GM12878 (cell line): ENCODE results near the gene SYNRG. TPM values are rescaled to one million over a fixed set of nuclear protein-coding genes. Genes with fewer than 3 reads are reported as not detected.

Experiments used
- ATAC-seq: fragments of 200-7000 bp; cut with Tn5 transposase; 3 replicates; pipeline ENCODE4 v1.9.1; 2020; ENCODE audit warnings: mild to moderate bottlenecking, moderate library complexity
- BruUV-seq: library from RNA; stranded (reverse); fragments of 400-500 nt; replicated peaks from 2 replicates; lab custom pipeline; 2021; lab: Mats Ljungman, UMichigan
- CTCF ChIA-PET: fragments of 300-600 bp; sonication (Branson Sonifier 250); formaldehyde crosslinking; extraction: SDS; loops from one replicate; lab custom pipeline; 2021; ENCODE audit warnings: inconsistent platforms; lab: Yijun Ruan, JAX
- POLR2A ChIA-PET: fragments of 350-600 bp; formaldehyde crosslinking; extraction: SDS; loops from one replicate; lab custom pipeline; 2021; ENCODE audit warnings: inconsistent platforms; lab: Charles Lee
- RAD21 ChIA-PET: fragments of 300-600 bp; sonication (Branson Sonifier 250); formaldehyde crosslinking; loops from one replicate; lab custom pipeline; 2023; ENCODE audit warnings: antibody characterized with exemption; ENCODE audit not compliant: unreplicated experiment; lab: Charles Lee
- SMC1A ChIA-PET: fragments of 300-600 bp; sonication (Branson Sonifier 250); formaldehyde crosslinking; loops from one replicate; lab custom pipeline; 2023; ENCODE audit not compliant: unreplicated experiment, uncharacterized antibody; lab: Charles Lee
- DNase-seq: peaks from one replicate; pipeline ENCODE4 v3.0.0-alpha.2; 2011; ENCODE audit warnings: low read depth, low spot score
- FAIRE-seq: peaks from 3 replicates; lab custom pipeline; 2011; peaks lifted over from hg19 to GRCh38; lab: Jason Lieb, UNC
- H2AFZ ChIP-seq: 2 replicates; pipeline ENCODE4 v1.6.0; 2011; ENCODE audit warnings: low read depth, low read length, control low read depth; ENCODE audit not compliant: control insufficient read depth
- H3K27ac ChIP-seq: 2 replicates; pipeline ENCODE4 v1.5.1; 2011; ENCODE audit warnings: control low read depth; ENCODE audit not compliant: control insufficient read depth, insufficient read depth
- H3K27me3 ChIP-seq, 2 experiments: replicated peaks in 1 of 2; 2 replicates each; pipeline versions ENCODE4 v1.6.0 to v1.6.1; 2011; ENCODE audit warnings: low read length in 1 of 2; ENCODE audit not compliant: control insufficient read depth in 2 of 2, insufficient read depth in 2 of 2
- H3K36me3 ChIP-seq, 2 experiments: 2 replicates each; pipeline ENCODE4 v1.5.1; 2011; ENCODE audit warnings: low read length in 1 of 2; ENCODE audit not compliant: control insufficient read depth in 2 of 2, insufficient read depth in 2 of 2
- H3K4me1 ChIP-seq: 2 replicates; pipeline ENCODE4 v1.6.1; 2011; ENCODE audit warnings: mild to moderate bottlenecking, low read length, moderate library complexity, mixed read lengths; ENCODE audit not compliant: control insufficient read depth, insufficient read depth
- H3K4me2 ChIP-seq: 2 replicates; pipeline ENCODE4 v1.6.0; 2011; ENCODE audit warnings: control low read depth; ENCODE audit not compliant: control insufficient read depth, insufficient read depth
- H3K4me3 ChIP-seq: fragments of 200-600 bp; sonication (generic); 2 replicates; pipeline ENCODE4 v1.5.1; 2016
- H3K79me2 ChIP-seq: 2 replicates; pipeline ENCODE4 v1.6.0; 2011; ENCODE audit warnings: low read length; ENCODE audit not compliant: control insufficient read depth, insufficient read depth
- H3K9ac ChIP-seq: 2 replicates; pipeline ENCODE4 v1.8.0; 2011; ENCODE audit warnings: low read length, control low read depth, mixed read lengths; ENCODE audit not compliant: control insufficient read depth, insufficient read depth
- H3K9me3 ChIP-seq: replicated peaks from 3 replicates; pipeline ENCODE4 v1.5.1; 2011; ENCODE audit warnings: mild to moderate bottlenecking, low read length; ENCODE audit not compliant: control insufficient read depth, insufficient read depth
- H4K20me1 ChIP-seq: 2 replicates; pipeline ENCODE4 v1.6.0; 2011; ENCODE audit not compliant: control insufficient read depth, insufficient read depth
- CREB1 ChIP-seq: IDR thresholded peaks from 2 replicates; pipeline ENCODE4 v1.6.1; 2012; ENCODE audit warnings: low read depth, mild to moderate bottlenecking, inconsistent platforms
- E4F1 ChIP-seq: fragments of 450-650 bp; IDR thresholded peaks from 2 replicates; pipeline ENCODE4 v1.6.1; 2018; ENCODE audit warnings: borderline replicate concordance, mild to moderate bottlenecking; ENCODE audit not compliant: partially characterized antibody
- EED ChIP-seq: sonication (generic); IDR thresholded peaks from 2 replicates; pipeline ENCODE4 v1.6.1; 2016; ENCODE audit warnings: antibody characterized with exemption, low read depth
- HCFC1 ChIP-seq: fragments of 150-350 bp; IDR thresholded peaks from 2 replicates; pipeline ENCODE4 v1.6.1; 2014; ENCODE audit warnings: low read length
- LARP7 ChIP-seq: fragments of 450-650 bp; IDR thresholded peaks from 2 replicates; pipeline ENCODE4 v1.6.1; 2017; ENCODE audit warnings: mild to moderate bottlenecking
- MTA2 ChIP-seq: fragments of 450-650 bp; IDR thresholded peaks from 2 replicates; pipeline ENCODE4 v1.6.1; 2016; ENCODE audit warnings: low read depth, mild to moderate bottlenecking, moderate library complexity
- PBX3 ChIP-seq: IDR thresholded peaks from 2 replicates; pipeline ENCODE4 v1.6.1; 2011; ENCODE audit warnings: mild to moderate bottlenecking, low read depth, low read length, moderate library complexity; ENCODE audit not compliant: insufficient replicate concordance
- RAD51 ChIP-seq: fragments of 450-650 bp; IDR thresholded peaks from 2 replicates; pipeline ENCODE4 v1.6.1; 2016; ENCODE audit warnings: moderate library complexity, mild to moderate bottlenecking, inconsistent platforms
- SP1 ChIP-seq: IDR thresholded peaks from one replicate; pipeline ENCODE4 v1.6.1; 2011; ENCODE audit warnings: low read depth, low read length
- TBL1XR1 ChIP-seq: IDR thresholded peaks from 2 replicates; pipeline ENCODE4 v1.6.1; 2012; ENCODE audit warnings: low read depth, low read length, improper control_type of control experiment
- USF2 ChIP-seq: IDR thresholded peaks from 2 replicates; pipeline ENCODE4 v1.6.1; 2011; ENCODE audit warnings: low read depth, low read length, improper control_type of control experiment, borderline replicate concordance
- ZNF217 ChIP-seq: fragments of 450-650 bp; IDR thresholded peaks from 2 replicates; pipeline ENCODE4 v1.6.1; 2017; ENCODE audit warnings: antibody characterized with exemption, mild to moderate bottlenecking
- ZNF384 ChIP-seq: IDR thresholded peaks from 2 replicates; pipeline ENCODE4 v1.6.1; 2012; ENCODE audit warnings: low read depth, mild to moderate bottlenecking, low read length, improper control_type of control experiment, borderline replicate concordance
- WGBS: methylation state at CpG from one replicate; pipeline ENCODE4 v1.1.6; 2016; ENCODE audit warnings: low lambda C conversion rate; ENCODE audit not compliant: insufficient replicate concordance, insufficient coverage; ENCODE audit errors: missing lambda C conversion rate; 5-methylcytosine and 5-hydroxymethylcytosine counted together
- in situ Hi-C: fragments of 300-500 bp; cut with MboI; formaldehyde crosslinking; loops from 9 replicates; pipeline ENCODE4 v1.14.3; 2018; ENCODE audit warnings: mixed read lengths
- intact Hi-C: fragments of 100-400 bp; cut with micrococcal nuclease; formaldehyde crosslinking; loops from one replicate; pipeline ENCODE4 v1.14.2; 2022; ENCODE audit not compliant: unreplicated experiment
- polyA plus RNA-seq, 11 experiments: library from polyadenylated mRNA; depleted of rRNA in 4 of 11; unstranded in 6 of 11; stranded (reverse) in 5 of 11; fragments of >200 nt; fragmentation: Nextera tagmentation in 4 of 11; fragmentation: Illumina TruSeq in 1 of 11; extraction: Ambion mirVana in 4 of 11; extraction: Trizol in 1 of 11; gene quantifications; 1 replicate in 1 of 11; 2 replicates in 10 of 11; pipeline versions ENCODE4 v1.2.1 to v1.2.3, GENCODE V29; 2011 to 2016; ENCODE audit warnings: inconsistent platforms in 2 of 11, missing spikeins in 2 of 11, low read depth in 1 of 11
- total RNA-seq, 4 experiments: library from RNA; depleted of rRNA in 3 of 4; stranded (reverse); fragments of >200 nt in 3 of 4; fragmentation: Illumina TruSeq in 1 of 4; extraction: Trizol in 1 of 4; gene quantifications; 2 replicates each; pipeline versions ENCODE4 v1.2.1 to v1.2.3, GENCODE V29; 2013 to 2021
- TF ChIP-seq, protein P1 (sequence below): fragments of 450-650 bp; IDR thresholded peaks from 2 replicates; pipeline ENCODE4 v1.6.1; 2017; ENCODE audit warnings: mild to moderate bottlenecking, moderate library complexity

Gene SYNRG
- total and polyA plus RNA-seq, 10 of the 15 experiments (the other 5 are each of a cell fraction or from before 2014, with no cell fraction given), result 5.2 to 40.4 (median 26.7) TPM

- TF ChIP-seq, protein P1, sequence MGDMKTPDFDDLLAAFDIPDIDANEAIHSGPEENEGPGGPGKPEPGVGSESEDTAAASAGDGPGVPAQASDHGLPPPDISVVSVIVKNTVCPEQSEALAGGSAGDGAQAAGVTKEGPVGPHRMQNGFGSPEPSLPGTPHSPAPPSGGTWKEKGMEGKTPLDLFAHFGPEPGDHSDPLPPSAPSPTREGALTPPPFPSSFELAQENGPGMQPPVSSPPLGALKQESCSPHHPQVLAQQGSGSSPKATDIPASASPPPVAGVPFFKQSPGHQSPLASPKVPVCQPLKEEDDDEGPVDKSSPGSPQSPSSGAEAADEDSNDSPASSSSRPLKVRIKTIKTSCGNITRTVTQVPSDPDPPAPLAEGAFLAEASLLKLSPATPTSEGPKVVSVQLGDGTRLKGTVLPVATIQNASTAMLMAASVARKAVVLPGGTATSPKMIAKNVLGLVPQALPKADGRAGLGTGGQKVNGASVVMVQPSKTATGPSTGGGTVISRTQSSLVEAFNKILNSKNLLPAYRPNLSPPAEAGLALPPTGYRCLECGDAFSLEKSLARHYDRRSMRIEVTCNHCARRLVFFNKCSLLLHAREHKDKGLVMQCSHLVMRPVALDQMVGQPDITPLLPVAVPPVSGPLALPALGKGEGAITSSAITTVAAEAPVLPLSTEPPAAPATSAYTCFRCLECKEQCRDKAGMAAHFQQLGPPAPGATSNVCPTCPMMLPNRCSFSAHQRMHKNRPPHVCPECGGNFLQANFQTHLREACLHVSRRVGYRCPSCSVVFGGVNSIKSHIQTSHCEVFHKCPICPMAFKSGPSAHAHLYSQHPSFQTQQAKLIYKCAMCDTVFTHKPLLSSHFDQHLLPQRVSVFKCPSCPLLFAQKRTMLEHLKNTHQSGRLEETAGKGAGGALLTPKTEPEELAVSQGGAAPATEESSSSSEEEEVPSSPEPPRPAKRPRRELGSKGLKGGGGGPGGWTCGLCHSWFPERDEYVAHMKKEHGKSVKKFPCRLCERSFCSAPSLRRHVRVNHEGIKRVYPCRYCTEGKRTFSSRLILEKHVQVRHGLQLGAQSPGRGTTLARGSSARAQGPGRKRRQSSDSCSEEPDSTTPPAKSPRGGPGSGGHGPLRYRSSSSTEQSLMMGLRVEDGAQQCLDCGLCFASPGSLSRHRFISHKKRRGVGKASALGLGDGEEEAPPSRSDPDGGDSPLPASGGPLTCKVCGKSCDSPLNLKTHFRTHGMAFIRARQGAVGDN, result no peak
- TF ChIP-seq ZNF217 (no peak), CREB1 (no peak), LARP7 (no peak), RAD51 (no peak), ZNF384 (no peak), USF2 (no peak), HCFC1 (no peak), EED (no peak)
Measured at GRCh38 chr17:37532756-37533155, 76.5 kb downstream of the SYNRG start (continued).

DNA sequence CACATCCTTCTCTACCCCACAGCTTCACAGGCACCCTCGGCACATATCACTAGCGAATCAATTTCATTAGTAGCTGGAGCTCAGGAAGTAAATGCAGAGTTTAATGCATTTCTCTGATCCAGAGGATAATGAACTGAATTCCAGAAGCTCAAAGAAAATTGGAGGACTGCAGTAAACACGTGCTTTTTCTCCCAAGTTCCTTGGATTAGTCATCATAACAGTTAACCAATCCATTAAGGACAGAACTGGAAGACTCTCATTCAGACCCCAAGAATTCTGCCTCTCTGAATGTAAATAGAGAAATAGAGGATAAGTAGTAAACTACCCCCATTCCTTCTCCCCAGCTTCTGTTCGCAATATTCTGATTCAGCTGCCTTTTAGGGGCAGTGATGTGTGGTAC is 78.8 kb downstream of the SYNRG start:
- DNase-seq, result no peak
- H3K4me1 ChIP-seq, result no peaks in the 10 kb centered on the region
- no TSS peak for BruUV-seq
- no peaks in the 10 kb centered on the region for H3K9me3 ChIP-seq
- POLR2A ChIA-PET, result interaction anchor here (1.1 kb wide), 1 partner anchor 97 kb away, joined by 3 read pairs; no protein-coding TSS in a partner anchor
- no peak overlapping the region for H3K4me3 ChIP-seq
- 100% methylated on average over 4 of the region's 4 CpGs for WGBS
- no peaks in the 10 kb centered on the region for H3K79me2 ChIP-seq
- RAD21 ChIA-PET, result no interaction called here
- H3K27ac ChIP-seq, result no peak overlapping the region
- no peaks in the 10 kb centered on the region for H4K20me1 ChIP-seq
- CTCF ChIA-PET, result interaction anchor here (1.2 kb wide), 1 partner anchor 38 kb away, joined by 3 read pairs; no protein-coding TSS in a partner anchor
- no peak overlapping the region for H3K9ac ChIP-seq
- ATAC-seq, result no peak
- FAIRE-seq, result no peak
- no peak overlapping the region for H3K4me2 ChIP-seq
- SMC1A ChIA-PET, result no interaction called here
- in situ Hi-C loops (no loop called here), intact Hi-C loops (no loop called here)
- no peaks in the 10 kb centered on the region for H3K27me3 ChIP-seq
- H2AFZ ChIP-seq, result no peak overlapping the region
- peaks cover 2 to 20% of the 10 kb centered on the region in 2 experiments for H3K36me3 ChIP-seq
- TF ChIP-seq MTA2 (no peak), PBX3 (no peak), E4F1 (no peak), TBL1XR1 (no peak), SP1 (no peak)
